COLO829 (cell line): Measurements from ENCODE around the gene SCUBE3.

Experiments
- DNase-seq: peaks from one replicate; pipeline ENCODE4 v3.0.0; 2012; ENCODE audit warnings: low spot score

SCUBE3 gene

GRCh38 chr6:35213824-35214756 lies at the start of gene SCUBE3:
TSS of gene SCUBE3 (plus strand) at chr6:35213956. CDS start at chr6:35214419, 463 bp downstream.
- DNase-seq, result peak; percentile 53

- DNase-seq, result no peak
Observed at GRCh38 chr6:35164277-35164676, 49.5 kb upstream of the SCUBE3 start.

GRCh38 chr6:35164868-35165267 lies 48.9 kb upstream of the SCUBE3 start:
- no peak for DNase-seq

GRCh38 chr6:35165630-35166071 lies 48.1 kb upstream of the SCUBE3 start:
- DNase-seq, result no peak

GRCh38 chr6:35166116-35166515 lies 47.6 kb upstream of the SCUBE3 start:
- DNase-seq, result no peak

- DNase-seq, result no peak
Observed at GRCh38 chr6:35166520-35166919, 47.2 kb upstream of the SCUBE3 start.

GRCh38 chr6:35167505-35167904 lies 46.3 kb upstream of the SCUBE3 start:
- no peak for DNase-seq

GRCh38 chr6:35168461-35168861 lies 45.3 kb upstream of the SCUBE3 start:
- DNase-seq, result no peak

- DNase-seq, result no peak
Observed at GRCh38 chr6:35170166-35170565, 43.6 kb upstream of the SCUBE3 start.

GRCh38 chr6:35170891-35171290 lies 42.9 kb upstream of the SCUBE3 start:
- DNase-seq, result no peak

- no peak for DNase-seq
Observed at GRCh38 chr6:35173044-35173426, 40.7 kb upstream of the SCUBE3 start.

- DNase-seq, result peak; percentile 67
Observed at GRCh38 chr6:35173427-35174087, 40.2 kb upstream of the SCUBE3 start.

- no peak for DNase-seq
Observed at GRCh38 chr6:35174088-35174434, 39.7 kb upstream of the SCUBE3 start.

GRCh38 chr6:35174501-35174900 lies 39.3 kb upstream of the SCUBE3 start:
- DNase-seq, result no peak

GRCh38 chr6:35176301-35177024 lies 37.3 kb upstream of the SCUBE3 start:
- DNase-seq, result no peak

- DNase-seq, result no peak
Observed at GRCh38 chr6:35177157-35177556, 36.6 kb upstream of the SCUBE3 start.

GRCh38 chr6:35177596-35177995 lies 36.2 kb upstream of the SCUBE3 start:
- DNase-seq, result no peak

GRCh38 chr6:35178012-35178411 lies 35.7 kb upstream of the SCUBE3 start:
- DNase-seq, result no peak

GRCh38 chr6:35178932-35179832 lies 34.6 kb upstream of the SCUBE3 start:
- DNase-seq, result no peak

GRCh38 chr6:35179901-35180535 lies 33.7 kb upstream of the SCUBE3 start:
- no peak for DNase-seq

- DNase-seq, result no peak
Observed at GRCh38 chr6:35181308-35181932, 32.3 kb upstream of the SCUBE3 start.
